Astrocyte (in vitro differentiated cells and primary cell): ENCODE results near the gene GATM. TPM values are rescaled to one million over a fixed set of nuclear protein-coding genes. Genes with fewer than 3 reads are reported as not detected.

Source experiments
- DNase-seq: peaks from one replicate; pipeline ENCODE4 v3.0.0-alpha.2; 2010; ENCODE audit warnings: low read depth
- FAIRE-seq: peaks from 2 replicates; lab custom pipeline; 2011; peaks lifted over from hg19 to GRCh38; lab: Jason Lieb, UNC
- H2AFZ ChIP-seq: 2 replicates; pipeline ENCODE4 v1.6.0; 2012; ENCODE audit warnings: low read depth, low read length, inconsistent platforms
- H3K27ac ChIP-seq: 2 replicates; pipeline ENCODE4 v1.5.1; 2011; ENCODE audit warnings: low read depth, low read length, inconsistent platforms
- H3K27me3 ChIP-seq: 2 replicates; pipeline ENCODE4 v1.6.0; 2011; ENCODE audit warnings: low read length, inconsistent platforms; ENCODE audit not compliant: insufficient read depth
- H3K36me3 ChIP-seq: 2 replicates; pipeline ENCODE4 v1.5.1; 2011; ENCODE audit warnings: low read length, inconsistent platforms; ENCODE audit not compliant: insufficient read depth
- H3K4me1 ChIP-seq: 2 replicates; pipeline ENCODE4 v1.5.1; 2011; ENCODE audit warnings: low read length, inconsistent platforms; ENCODE audit not compliant: insufficient read depth
- H3K4me2 ChIP-seq: 2 replicates; pipeline ENCODE4 v1.6.0; 2012; ENCODE audit warnings: low read length, inconsistent platforms
- H3K4me3 ChIP-seq: 2 replicates; pipeline ENCODE4 v1.5.1; 2011; ENCODE audit warnings: low read depth, mild to moderate bottlenecking, low read length, inconsistent platforms; ENCODE audit not compliant: insufficient read depth
- H3K79me2 ChIP-seq: 2 replicates; pipeline ENCODE4 v1.6.0; 2012; ENCODE audit warnings: mild to moderate bottlenecking, low read length, inconsistent platforms; ENCODE audit not compliant: insufficient read depth
- H3K9ac ChIP-seq: 2 replicates; pipeline ENCODE4 v1.6.0; 2012; ENCODE audit warnings: mild to moderate bottlenecking, low read length, inconsistent platforms
- H3K9me3 ChIP-seq: 2 replicates; pipeline ENCODE4 v1.5.1; 2012; ENCODE audit warnings: low read depth, mild to moderate bottlenecking, low read length, inconsistent platforms; ENCODE audit not compliant: insufficient read depth
- H4K20me1 ChIP-seq: 2 replicates; pipeline ENCODE4 v1.6.0; 2012; ENCODE audit warnings: low read length, inconsistent platforms; ENCODE audit not compliant: insufficient read depth
- H3K27ac Mint-ChIP-seq: one replicate; pipeline ENCODE4 v1.8.0; 2021; ENCODE audit warnings: mild to moderate bottlenecking, mixed read lengths; ENCODE audit not compliant: unreplicated experiment
- H3K27me3 Mint-ChIP-seq: one replicate; pipeline ENCODE4 v1.8.0; 2021; ENCODE audit warnings: low read depth, mixed read lengths; ENCODE audit not compliant: unreplicated experiment
- H3K36me3 Mint-ChIP-seq: one replicate; pipeline ENCODE4 v1.8.0; 2021; ENCODE audit warnings: low read depth, mixed read lengths; ENCODE audit not compliant: unreplicated experiment
- H3K4me1 Mint-ChIP-seq: one replicate; pipeline ENCODE4 v1.8.0; 2021; ENCODE audit warnings: low read depth, mixed read lengths; ENCODE audit not compliant: unreplicated experiment
- H3K4me3 Mint-ChIP-seq: one replicate; pipeline ENCODE4 v1.8.0; 2021; ENCODE audit warnings: mild to moderate bottlenecking, moderate library complexity, mixed read lengths; ENCODE audit not compliant: unreplicated experiment
- H3K9me3 Mint-ChIP-seq: one replicate; pipeline ENCODE4 v1.8.0; 2021; ENCODE audit warnings: mild to moderate bottlenecking, mixed read lengths; ENCODE audit not compliant: unreplicated experiment
- CTCF ChIP-seq: IDR thresholded peaks from 2 replicates; pipeline ENCODE4 v1.5.1; 2011; ENCODE audit warnings: low read depth, mild to moderate bottlenecking, inconsistent platforms, low read length, moderate library complexity; ENCODE audit not compliant: insufficient read depth
- EZH2 ChIP-seq: IDR thresholded peaks from 2 replicates; pipeline ENCODE4 v1.6.1; 2012; ENCODE audit warnings: mild to moderate bottlenecking, low read length, inconsistent platforms; ENCODE audit not compliant: insufficient read depth
- total RNA-seq: library from RNA; stranded (reverse); gene quantifications from 2 replicates; pipeline ENCODE4 v1.2.1, GENCODE V29; 2021

The GATM gene
- total RNA-seq, 1 donor from 2014 or later = 5.4 TPM

DNA sequence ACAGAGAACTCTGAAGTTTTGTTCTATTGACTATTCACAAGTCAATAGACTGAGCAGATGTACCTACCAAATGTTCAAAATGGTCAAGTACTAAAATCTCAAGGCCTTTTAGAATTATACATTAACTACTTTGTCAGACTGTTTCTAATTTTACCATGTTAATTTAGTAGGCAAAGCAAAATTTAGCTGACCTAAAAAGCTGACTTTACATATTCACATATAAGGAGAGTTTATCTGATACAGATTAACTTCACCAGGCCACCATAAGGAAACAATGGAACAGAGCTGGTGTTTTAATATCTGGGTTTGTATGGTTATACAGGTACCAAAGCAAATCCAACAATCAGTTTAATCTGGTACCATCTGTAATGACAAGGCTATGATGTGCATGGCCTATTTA, 15.9 kb downstream of the GATM start:
- Mint-ChIP-seq H3K9me3 (no peaks in the 10 kb centered on the region), H3K27ac (no peak overlapping the region), H3K4me3 (no peak overlapping the region), H3K36me3 (no peaks in the 10 kb centered on the region), H3K27me3 (no peaks in the 10 kb centered on the region), H3K4me1 (no peaks in the 10 kb centered on the region)
- no peaks in the 10 kb centered on the region for H3K36me3 ChIP-seq
- no peaks in the 10 kb centered on the region for H4K20me1 ChIP-seq
- TF ChIP-seq EZH2 = no peak
- TF ChIP-seq CTCF = no peak
- no peak overlapping the region for H3K4me2 ChIP-seq
- H3K4me1 ChIP-seq = no peaks in the 10 kb centered on the region
- H3K27ac ChIP-seq = no peak overlapping the region
- FAIRE-seq (no peak), DNase-seq (no peak)
- no peaks in the 10 kb centered on the region for H3K79me2 ChIP-seq
- no peaks in the 10 kb centered on the region for H3K9me3 ChIP-seq
- H3K9ac ChIP-seq = no peak overlapping the region
- H3K27me3 ChIP-seq = no peaks in the 10 kb centered on the region
- H3K4me3 ChIP-seq = no peak overlapping the region
- no peak overlapping the region for H2AFZ ChIP-seq

- H3K9me3 Mint-ChIP-seq = no peaks in the 10 kb centered on the region
- Histone ChIP-seq H3K36me3 (no peaks in the 10 kb centered on the region), H4K20me1 (no peaks in the 10 kb centered on the region), H3K9ac (no peak overlapping the region), H3K27me3 (no peaks in the 10 kb centered on the region), H3K79me2 (no peaks in the 10 kb centered on the region), H2AFZ (no peak overlapping the region), H3K4me2 (no peak overlapping the region), H3K9me3 (no peaks in the 10 kb centered on the region), H3K4me3 (no peak overlapping the region), H3K27ac (no peak overlapping the region), H3K4me1 (no peaks in the 10 kb centered on the region)
- no peaks in the 10 kb centered on the region for H3K4me1 Mint-ChIP-seq
- H3K4me3 Mint-ChIP-seq = no peak overlapping the region
- H3K27me3 Mint-ChIP-seq = no peaks in the 10 kb centered on the region
- H3K36me3 Mint-ChIP-seq = no peaks in the 10 kb centered on the region
- no peak overlapping the region for H3K27ac Mint-ChIP-seq
- TF ChIP-seq EZH2 = no peak
- no peak for TF ChIP-seq CTCF
- FAIRE-seq (no peak), DNase-seq (no peak)
These were observed 16.5 kb downstream of the GATM start for GRCh38 chr15:45361878-45362277.

GRCh38 chr15:45355860-45356259, 22.5 kb downstream of the GATM start:
- H3K4me1 ChIP-seq = no peaks in the 10 kb centered on the region
- no peaks in the 10 kb centered on the region for H3K36me3 ChIP-seq
- H3K27ac ChIP-seq = no peak overlapping the region
- no peak overlapping the region for H3K4me3 ChIP-seq
- H3K4me2 ChIP-seq = no peak overlapping the region
- no peaks in the 10 kb centered on the region for H3K79me2 ChIP-seq
- no peak overlapping the region for H3K4me3 Mint-ChIP-seq
- no peaks in the 10 kb centered on the region for H4K20me1 ChIP-seq
- no peaks in the 10 kb centered on the region for H3K27me3 ChIP-seq
- H3K4me1 Mint-ChIP-seq = no peaks in the 10 kb centered on the region
- FAIRE-seq = no peak
- no peak overlapping the region for H3K9ac ChIP-seq
- no peaks in the 10 kb centered on the region for H3K9me3 ChIP-seq
- no peak for DNase-seq
- no peaks in the 10 kb centered on the region for H3K9me3 Mint-ChIP-seq
- no peaks in the 10 kb centered on the region for H3K36me3 Mint-ChIP-seq
- H3K27ac Mint-ChIP-seq = no peak overlapping the region
- TF ChIP-seq EZH2 (no peak), CTCF (no peak)
- no peaks in the 10 kb centered on the region for H3K27me3 Mint-ChIP-seq
- no peak overlapping the region for H2AFZ ChIP-seq
